ENCODE results near the gene AGPAT2.
A peak's percentile ranks its signal among the peaks of the same experiment; 100 is the strongest.

The AGPAT2 gene

DNA sequence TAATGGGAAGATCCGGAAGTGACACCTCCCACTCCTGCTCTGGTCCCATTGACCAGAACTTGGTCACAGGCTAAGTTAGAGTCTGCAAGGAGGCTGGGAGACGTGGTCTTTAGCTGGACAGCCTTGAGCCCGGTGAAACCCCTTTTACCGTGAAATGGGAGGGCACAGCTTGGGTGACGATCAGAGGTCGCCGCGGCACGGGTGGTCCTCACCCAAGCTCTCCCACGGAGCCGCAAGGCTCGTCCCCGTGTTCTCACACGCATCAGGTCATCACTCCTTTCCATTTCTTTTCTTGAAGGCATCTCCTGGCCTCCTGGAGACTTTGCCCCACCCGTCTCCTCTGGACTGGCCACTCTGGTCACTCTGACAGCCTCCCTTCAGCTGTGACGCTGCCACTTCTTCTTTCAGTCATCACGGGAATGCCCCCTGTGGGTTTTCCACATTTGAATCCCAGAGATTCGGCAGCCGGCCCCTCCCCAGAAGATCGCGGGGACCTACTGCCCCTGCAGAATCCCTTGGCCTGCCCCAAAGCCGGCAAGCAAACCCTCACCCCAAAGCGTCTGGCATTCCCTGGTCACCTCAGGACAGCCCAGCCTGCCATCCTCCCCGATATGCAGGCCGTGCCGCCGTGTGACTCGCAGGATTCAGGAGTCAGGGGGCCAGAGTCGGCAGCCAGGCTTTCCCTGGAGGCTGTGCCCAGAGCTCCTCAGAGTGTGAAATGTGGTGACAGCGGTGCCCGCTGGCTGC is 43.5 kb downstream of the AGPAT2 start:
- no peak for DNase-seq

DNA sequence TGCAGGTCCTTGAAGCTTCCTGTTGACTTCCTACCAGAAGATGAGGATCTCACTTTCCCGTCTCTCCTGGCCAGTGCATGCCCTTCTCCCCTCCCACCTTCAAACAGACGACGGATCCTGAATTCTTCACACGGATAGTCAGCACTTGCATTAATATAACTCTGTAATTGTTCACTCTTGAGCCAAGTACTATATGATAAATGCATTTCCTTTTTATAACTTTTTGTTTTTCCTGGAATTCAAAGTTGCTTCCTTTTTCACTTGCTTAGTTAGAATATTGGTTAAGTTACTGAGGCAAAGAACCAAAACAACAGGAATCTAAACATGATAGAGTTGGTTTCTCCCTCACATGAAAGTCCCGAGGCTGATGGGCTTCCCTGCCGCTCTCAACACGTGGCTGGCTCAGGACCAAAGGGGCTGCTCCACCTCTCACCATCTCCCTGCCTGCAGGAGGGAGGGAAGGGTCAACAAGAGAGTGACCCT is 44.8 kb downstream of the AGPAT2 start:
- no peak for DNase-seq

DNA sequence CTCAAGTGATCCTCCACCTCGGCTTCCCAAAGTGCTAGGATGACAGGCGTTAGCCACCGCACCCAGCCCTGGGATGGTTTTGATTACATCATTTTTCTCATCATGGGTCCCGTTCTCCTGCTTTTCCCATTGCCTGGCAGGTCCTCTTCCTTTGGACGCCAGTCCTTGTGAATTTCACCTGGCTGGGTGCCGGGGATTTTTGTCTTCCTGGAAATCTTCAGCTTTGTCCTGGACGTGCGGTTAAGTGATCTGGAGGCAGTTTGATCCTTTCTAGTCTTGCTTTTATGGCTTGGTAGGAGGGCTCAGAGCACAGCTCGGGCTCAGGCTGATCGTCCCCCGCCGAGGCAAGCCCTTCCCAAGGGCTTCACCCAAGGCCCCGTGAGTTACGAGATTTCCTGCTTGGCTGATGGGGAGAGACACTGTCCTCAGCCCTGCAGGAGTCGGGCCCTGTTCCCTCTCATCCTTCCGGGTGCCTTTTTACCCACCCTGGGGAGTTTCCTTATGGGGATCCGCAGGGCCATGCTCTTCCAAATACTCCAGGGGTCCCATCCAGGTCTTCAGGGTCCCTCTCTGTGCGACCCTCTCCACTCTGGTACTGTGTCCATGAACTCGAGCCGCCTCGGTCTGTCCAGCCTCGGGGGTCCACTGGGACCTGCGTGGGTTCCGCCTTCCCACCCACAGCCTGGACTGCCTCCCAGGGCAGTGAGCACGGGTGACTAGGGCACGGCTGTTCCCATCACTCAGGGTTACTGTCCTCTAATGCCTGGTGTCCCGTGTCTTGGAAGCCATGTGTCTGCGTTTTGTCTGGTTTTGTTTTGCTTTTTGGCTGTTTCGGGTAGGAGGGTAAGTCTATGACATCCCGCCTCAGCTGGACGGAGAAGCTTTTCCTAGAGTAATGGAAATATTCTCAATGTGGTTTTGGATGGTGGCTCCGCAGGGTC is 46.8 kb downstream of the AGPAT2 start:
- DNase-seq: no peak

DNA sequence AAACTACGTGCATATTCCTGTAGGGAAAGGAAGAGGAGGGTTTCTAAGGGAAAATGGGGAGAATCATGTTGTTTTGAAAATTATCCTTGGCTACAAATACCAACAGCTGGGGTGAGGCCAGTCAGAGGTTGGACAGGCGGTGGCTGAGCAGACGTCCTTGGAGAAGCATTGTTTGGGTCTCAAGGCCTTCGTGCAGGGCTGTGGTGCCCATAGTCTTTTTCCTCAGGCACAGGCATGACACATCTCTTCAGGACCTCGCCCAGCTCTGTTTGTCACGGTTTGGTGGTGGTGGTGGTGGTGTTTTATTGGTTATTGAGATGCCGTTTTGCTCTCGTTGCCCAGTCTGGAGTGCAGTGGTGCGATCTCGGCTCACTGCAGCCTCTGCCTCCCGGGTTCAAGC is 52.4 kb downstream of the AGPAT2 start:
- no peak for DNase-seq

DNA sequence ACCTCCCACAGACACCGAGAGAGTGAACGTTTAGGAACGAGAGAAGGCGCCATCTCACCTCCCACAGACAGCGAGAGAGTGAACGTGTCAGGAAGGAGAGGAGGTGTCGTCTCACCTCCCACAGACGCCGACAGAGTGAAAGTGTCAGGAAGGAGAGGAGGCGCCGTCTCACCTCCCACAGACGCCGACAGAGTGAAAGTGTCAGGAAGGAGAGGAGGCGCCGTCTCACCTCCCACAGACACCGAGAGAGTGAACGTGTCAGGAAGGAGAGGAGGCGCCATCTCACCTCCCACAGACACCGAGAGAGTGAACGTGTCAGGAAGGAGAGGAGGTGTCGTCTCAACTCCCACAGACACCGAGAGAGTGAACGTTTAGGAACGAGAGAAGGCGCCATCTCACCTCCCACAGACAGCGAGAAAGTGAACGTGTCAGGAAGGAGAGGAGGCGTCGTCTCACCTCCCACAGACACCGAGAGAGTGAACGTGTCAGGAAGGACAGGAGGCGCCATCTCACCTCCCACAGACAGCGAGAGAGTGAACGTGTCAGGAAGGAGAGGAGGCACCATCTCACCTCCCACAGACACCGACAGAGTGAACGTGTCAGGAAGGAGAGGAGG is 54.7 kb downstream of the AGPAT2 start:
- DNase-seq: peak; percentile 30

DNA sequence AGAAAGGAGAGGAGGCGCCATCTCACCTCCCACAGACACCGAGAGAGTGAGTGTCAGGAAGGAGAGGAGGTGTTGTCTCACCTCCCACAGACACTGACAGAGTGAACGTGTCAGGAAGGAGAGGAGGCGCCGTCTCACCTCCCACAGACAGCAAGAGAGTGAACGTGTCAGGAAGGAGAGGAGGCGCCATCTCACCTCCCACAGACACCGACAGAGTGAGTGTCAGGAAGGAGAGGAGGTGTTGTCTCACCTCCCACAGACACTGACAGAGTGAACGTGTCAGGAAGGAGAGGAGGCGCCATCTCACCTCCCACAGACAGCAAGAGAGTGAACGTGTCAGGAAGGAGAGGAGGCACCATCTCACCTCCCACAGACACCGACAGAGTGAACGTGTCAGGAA is 55.2 kb downstream of the AGPAT2 start:
- DNase-seq: peak; percentile 49

DNA sequence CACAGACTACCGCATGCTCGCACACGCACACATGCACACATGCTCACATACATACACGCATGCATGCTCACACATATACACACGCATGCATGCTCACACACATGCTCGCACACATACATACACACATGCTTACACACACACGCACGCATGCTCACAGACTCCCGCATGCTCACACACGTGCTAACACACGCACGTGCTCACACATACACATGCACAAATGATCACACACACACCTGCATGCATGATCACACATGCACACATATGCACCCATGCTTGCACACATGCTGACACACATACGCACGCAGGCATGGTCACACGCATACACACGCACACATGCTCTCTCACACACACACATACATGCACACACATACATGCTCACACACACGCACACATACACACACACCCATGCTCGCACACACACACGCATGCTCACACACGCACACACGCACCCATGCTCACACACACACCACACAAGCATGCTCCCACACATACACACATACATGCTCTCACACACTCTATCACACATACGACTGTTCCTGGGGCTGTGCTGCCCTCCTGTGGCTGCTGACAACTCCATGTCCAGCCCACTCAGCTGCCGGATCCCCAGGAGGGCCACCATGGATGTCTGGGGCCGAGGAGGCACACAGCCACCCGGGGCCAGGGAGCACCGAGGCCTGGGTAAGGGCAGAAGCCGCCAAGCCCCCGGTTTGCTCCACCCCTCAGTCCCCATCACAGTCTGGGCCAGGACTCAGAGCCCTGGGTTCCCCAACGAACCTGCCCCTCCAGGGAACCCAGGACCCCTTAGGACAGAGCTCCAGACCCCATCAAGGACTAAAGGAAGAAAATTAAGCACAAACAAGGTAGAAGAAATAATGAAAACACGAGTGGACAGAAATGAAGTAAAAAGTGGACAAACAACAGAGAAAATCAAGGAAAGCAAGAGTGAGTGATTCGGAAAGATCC is 55.9 kb downstream of the AGPAT2 start:
- DNase-seq: peak; percentile 86

DNA sequence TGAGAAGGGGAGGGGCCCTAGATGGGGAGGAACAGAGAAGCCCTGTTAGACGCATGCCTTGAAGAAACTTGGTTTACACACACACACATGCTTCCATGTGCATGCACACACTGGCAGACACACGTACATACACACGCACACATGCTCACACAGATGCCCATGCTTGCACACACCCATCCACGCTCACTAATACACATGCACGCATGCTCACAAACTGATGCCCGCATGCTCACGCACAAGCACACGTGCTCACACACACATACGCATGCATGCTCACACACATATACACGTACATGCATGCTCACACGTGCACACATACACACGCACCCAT is 56.6 kb downstream of the AGPAT2 start:
- DNase-seq: no peak

DNA sequence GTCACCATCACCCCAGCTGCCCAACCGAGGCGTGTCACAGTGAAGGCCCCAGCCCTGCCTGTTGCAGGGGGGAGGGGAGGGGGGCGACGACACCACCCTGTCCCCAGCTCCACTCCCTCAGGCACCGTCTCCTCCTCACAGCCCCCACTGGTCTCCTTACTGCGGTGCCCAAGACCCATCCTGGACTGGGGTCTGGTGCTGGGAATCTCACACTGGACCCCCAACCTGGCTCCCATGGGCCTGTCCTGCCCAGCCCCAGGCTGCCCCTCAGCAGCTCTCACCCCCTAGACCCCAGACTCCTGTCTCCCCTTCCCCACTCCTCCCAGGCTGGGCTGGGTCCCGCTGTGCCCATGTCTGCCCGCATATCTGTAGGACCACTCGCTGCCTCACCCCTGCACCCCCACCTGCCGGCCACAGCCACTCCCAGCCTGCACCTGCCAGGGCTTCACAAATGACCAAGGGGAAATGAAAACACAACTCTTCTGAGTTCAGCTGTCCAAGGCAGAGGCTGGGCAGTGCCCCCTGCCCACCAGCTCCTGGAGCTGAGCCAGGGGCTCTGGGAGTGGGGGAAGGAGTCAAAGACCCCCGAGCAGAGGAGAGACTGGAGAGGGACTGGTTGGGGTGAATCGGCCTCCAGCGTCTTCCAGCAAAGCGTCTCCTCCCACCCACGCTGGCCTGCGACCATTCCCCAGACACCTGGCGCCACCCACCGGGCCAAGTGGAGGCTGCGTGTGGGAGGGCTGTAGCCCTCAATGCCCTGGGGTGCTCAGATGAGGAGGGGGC is 57.2 kb downstream of the AGPAT2 start:
- peak; percentile 65 for DNase-seq

DNA sequence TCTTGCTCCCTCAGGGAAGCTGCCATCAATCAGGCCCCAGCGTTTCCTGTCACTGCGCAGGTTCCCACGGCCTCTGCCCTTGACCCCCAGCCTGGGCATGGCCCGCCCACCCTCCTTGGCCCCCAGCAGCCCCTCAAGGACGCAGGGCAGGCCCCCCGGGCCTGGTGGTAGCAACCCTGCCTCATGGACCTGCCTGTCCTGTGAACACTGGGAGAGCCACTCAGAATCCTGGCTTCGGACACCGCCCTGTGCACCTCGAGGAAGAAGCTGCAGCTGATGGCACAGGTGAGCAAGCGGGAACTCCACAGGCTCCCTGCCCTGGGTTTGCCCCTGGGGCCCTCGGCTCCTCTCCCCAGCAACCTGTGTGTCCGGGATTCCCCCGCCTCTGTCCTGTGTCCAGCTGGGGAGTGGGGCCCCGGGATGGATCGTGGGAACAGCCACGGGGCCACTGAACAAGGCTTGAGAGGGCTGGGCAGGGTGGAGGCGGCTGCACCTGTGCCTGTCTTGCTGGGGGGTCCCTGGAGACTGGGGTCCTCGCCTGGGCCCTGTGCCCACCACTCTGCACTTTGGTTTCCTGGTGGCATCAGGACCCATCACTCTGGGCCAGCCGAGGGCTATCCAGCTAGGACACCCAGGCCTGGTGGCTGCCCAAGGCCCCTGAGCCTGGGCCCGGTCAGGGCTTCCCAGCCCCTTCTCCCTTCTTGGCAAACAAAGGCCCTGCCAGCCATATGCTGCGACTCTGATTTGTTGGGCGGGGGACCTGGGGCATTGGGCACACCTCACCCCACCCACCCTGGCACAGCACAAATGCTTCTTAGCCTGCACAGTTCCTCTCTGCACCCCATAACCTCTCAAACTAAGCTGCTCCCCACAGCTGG is 58.0 kb downstream of the AGPAT2 start:
- DNase-seq: no peak

DNA sequence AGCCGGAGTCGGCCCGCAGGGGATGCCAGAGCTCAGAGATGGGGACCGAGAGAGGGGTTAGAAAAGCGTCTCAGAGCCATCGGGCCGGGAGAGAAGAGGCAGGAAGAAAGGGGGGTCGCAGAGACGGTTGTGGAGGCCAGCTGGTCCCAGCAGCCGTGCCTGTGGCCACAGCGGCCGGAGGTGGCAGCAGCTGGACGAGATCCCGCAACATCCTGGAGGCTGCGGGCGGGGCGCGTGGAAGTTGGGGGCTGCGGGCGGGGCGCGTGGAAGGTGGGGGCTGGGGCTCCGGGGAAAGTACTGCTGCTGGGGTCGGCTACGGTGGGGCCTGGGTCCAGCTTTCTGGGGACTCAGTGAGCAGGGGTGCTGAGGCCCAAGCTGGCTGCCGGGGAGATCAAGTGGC is 59.0 kb downstream of the AGPAT2 start:
- no peak for DNase-seq

DNA sequence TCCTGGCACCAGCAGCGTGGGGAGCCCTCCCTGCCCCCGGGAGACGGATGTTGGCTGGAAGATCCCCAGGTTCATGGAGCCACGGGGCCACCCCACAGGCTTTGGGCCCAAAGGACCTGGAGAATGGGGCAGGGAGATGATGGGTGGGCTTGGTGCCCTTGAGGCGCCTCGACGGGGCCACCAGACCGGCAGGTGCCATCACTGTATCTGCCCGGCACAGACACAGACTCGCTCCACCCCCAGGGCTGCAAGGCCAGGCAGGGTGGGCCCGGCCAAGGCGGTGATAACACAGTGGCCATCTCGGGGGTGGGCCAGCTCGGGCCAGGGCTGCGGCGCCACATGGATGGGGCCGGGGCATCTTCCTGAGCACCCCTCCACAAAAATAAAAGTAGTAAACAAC is 59.6 kb downstream of the AGPAT2 start:
- no peak for DNase-seq

DNA sequence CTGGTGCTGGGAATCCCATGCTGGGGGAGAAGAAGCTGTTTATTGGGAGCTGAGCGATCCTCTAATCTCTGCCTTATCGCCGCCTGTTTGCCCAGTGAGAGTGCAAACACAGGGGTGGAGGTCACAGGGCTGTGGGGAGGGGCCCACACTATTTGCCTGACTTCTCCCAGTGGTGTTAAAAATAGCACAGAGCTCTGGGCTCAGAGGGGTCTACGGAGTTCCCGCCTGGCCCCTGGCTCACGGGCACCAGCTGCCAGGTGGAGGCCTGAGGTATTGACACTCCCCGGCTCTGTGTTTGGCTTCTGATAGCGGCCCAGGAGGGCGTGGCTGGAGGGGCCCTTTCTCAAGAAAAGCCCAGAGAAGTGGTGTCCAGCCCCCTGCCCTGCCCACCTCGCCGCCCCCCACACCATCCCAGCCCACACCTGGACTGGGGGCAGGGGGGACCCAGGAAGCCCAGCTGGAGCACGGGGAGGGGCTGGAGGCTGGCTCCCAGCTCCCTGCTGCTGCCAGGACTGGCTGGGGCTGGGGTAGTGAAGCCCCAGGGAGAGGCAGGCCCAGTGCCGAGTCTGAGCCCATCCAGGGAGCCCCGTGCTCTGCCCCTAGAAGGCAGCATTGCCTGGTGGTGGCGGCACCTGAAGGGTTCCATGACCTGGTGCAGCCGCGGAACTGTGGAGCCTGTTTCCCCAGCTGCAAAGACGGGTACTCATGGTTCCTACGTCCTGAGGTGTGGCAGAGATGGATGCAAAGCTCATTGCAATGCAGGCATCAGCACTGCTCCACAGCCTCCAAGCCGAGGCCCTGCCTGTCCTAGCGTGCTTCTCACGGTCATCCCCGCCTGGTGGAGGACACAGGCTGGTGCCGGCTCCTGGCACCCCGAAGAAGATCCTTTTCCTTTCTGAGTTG is 60.3 kb downstream of the AGPAT2 start:
- DNase-seq: no peak

DNA sequence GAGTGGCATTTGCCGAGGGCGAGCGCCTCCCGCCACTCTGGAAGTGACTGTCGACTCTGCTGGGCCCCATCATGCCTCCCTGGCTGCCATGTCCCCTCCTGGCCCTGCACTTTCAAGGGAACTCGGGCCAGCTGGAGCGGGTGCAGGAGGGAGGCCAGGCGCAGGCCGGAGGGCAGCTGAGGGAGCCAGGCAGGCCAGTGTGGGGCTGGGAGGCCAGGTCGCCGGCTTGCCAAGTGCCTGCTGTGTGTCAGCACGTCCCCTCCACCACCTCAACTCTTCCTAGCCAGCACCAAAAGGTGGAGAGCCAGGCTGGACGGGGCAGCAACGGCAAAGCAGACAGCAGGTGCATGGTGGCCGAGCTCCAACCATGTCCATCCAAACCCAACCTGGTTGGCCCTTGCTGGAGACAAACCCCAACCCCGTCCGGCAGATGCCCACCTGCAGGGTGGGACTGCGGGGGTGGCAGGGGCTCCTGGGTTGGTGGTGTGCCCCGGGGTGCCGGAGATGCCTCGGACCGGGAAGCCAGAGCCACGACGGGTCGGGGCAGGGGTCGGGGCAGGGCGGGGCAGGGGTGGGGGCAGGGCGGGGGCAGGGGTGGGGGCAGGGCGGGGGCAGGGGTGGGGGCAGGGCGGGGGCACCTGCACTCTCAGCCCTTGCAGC is 61.1 kb downstream of the AGPAT2 start:
- no peak for DNase-seq

DNA sequence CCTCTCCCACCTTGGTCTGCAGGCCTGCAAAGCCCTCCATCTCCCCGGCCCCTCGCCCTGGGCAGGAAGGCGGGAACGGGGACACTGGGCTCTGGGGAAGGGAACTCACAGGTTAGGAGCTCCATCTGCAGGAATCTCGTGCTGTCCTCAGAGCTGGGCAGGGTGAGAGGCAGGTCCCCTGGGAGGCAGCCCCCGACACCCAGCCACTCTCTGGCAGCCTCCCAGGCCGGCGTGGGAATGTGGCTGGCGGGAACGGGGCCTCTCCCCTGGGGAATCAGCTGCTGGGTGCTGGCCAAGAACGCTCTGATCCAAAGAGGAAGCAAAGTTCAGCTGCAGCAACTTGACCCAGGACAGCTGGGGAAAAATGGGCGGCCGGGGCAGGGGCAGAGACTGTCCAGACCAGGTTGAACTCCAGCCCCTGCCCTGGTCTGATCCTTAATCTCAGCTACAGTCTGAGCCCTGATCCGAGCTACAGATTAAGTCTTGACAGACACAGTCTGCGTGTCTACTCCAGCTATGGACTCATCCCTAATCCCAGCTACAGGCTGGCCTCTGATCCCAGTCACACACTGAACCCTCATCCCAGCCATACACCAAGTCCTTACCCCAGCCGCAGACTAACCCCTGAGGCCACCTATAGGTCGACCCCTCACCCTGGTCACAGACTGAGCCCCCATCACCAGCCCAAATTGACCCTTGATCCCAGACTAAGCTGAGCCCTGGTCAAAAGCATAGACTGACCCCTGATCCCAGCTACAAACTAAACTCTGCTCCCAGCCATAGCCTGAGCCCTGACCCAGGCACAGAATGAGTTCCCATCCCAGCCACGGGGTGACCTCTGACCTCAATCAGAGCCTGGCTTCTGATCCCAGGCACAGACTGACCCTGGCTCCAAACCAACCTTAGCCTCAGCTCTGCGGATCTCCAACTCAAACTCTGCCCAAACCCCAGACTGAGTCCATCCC is 61.9 kb downstream of the AGPAT2 start:
- DNase-seq: no peak

DNA sequence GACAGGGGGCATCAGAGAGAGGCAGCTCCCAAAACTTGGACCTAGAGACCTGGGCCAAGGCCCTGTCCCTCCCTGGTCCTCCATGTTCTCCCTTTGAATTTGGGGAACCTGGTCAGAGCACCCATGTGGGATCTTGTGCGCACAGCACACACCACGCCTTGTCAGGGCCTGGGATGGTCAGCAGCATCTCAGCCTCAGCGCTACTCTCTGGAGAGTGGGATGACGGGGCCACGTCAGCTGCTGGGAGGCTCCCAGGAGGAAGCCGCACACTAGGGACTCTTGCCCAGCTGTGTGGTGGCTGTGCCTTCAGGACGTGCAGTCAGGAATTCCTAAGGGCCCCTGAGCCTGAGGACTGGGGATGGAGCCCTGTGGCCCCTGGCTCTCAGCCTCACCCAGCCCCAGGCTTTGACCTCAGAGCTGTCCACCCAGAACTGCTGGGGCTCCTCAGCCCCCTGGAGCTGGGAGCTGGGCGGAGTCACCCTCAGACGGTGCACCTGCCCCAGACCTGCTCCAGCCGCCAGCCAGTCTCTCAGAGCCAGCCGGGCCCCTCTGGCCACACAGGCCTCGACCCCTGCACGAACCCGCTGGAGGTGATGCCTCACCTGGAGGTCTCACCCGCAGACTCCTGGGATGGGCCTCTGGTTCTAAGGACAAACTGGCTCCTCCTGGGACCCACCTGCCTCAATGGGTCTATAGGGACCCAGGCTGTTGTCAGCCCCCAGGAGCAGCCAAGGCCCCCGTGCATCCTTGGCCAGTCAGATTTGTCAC is 62.9 kb downstream of the AGPAT2 start:
- no peak for DNase-seq

DNA sequence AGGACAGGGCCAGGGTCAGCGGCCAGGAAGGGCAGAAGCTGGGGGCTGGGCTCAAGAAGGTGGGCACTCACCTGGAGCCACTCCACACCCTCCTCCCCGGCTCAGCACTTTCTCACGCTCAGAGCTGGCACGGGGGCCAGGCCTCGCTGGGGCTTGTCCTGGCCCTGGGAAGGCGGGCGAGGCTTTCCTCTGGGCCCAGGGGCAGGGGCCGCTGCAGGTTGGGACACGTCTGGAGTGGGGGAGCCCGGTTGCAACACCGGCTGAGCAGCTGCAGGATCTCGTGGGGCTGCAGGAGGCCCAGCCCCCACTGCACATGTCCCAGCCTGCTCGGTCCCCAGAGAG is 63.4 kb downstream of the AGPAT2 start:
- DNase-seq: no peak

All from CD4-positive, alpha-beta T cell treated with Interleukin-21 for 1 hour (primary cell).